ENCODE data around the gene ZW10.
A peak's percentile ranks its signal among the peaks of the same experiment; 100 is the strongest.
"Not testable (repeated sequence)": the region's sequence is repeated elsewhere in the genome, so short reads cannot be mapped to it uniquely, and the experiment has no call there.

ZW10 gene

DNA sequence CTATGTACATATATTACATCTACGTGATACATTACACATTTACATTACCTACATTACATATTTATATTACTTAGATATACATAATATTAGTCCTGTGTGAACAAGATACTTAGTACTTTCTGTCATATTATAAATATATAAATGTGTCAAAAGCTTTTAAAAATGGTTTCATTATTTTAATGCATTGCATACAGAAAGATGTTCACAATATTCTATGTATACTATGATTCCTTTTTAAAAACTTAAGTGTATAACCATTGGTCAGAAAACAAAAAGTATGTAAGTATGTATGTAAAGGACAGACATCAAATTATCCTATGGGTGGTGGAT is 647 bp upstream of the ZW10 start:
- H2AFZ ChIP-seq (ENCODE audit: low read depth, low read length): peak overlapping the region; percentile 89
- TF ChIP-seq EZH2phosphoT487 (IDR thresholded peaks at IDR 0.05; ENCODE audit: low read depth) (no peak), CTCF (IDR thresholded peaks at IDR 0.05; ENCODE audit: low read depth, low read length) (no peak)
- H4K20me1 ChIP-seq (ENCODE audit: insufficient read depth, low read length): no peaks in the 10 kb centered on the region
- H3K9ac ChIP-seq (ENCODE audit: low read length): peak overlapping the region; percentile 70
- H3K36me3 ChIP-seq (replicated peaks; ENCODE audit: low read depth, low read length): no peaks in the 10 kb centered on the region
- H3K79me2 ChIP-seq (ENCODE audit: low read length): peaks cover 23% of the 10 kb centered on the region
- peak overlapping the region; percentile 89 for H3K4me3 ChIP-seq (ENCODE audit: low read length)
- peak overlapping the region; percentile 48 for H3K4me2 ChIP-seq (ENCODE audit: low read length)
- no peaks in the 10 kb centered on the region for H3K27me3 ChIP-seq (ENCODE audit: low read depth, low read length)
- no peaks in the 10 kb centered on the region for H3K9me3 ChIP-seq (ENCODE audit: insufficient read depth, low read length)
- no peak overlapping the region for H3K27ac ChIP-seq (ENCODE audit: low read length)
- peaks cover 19% of the 10 kb centered on the region for H3K4me1 ChIP-seq (ENCODE audit: low read length)

- peak overlapping the region; percentile 72; the same call in 1 of the 2 replicates for H2AFZ ChIP-seq (ENCODE audit: low read depth, low read length)
- TF ChIP-seq EZH2phosphoT487 (IDR thresholded peaks at IDR 0.05; ENCODE audit: low read depth) (no peak), CTCF (IDR thresholded peaks at IDR 0.05; ENCODE audit: low read depth, low read length) (no peak)
- peak overlapping the region; percentile 89 for H3K4me3 ChIP-seq (ENCODE audit: low read length)
Observed at GRCh38 chr11:113773092-113773415, 438 bp downstream of the ZW10 start.

GRCh38 chr11:113771964-113772363 is 1.5 kb downstream of the ZW10 start:
- H3K4me1 ChIP-seq (ENCODE audit: low read length): peaks cover 19% of the 10 kb centered on the region
- H3K27ac ChIP-seq (ENCODE audit: low read length): no peak overlapping the region
- peaks cover 15% of the 10 kb centered on the region for H3K36me3 ChIP-seq (replicated peaks; ENCODE audit: low read depth, low read length)
- no peak overlapping the region for H2AFZ ChIP-seq (ENCODE audit: low read depth, low read length)
- H3K27me3 ChIP-seq (ENCODE audit: low read depth, low read length): no peaks in the 10 kb centered on the region
- peaks cover 23% of the 10 kb centered on the region for H3K79me2 ChIP-seq (ENCODE audit: low read length)
- H3K4me2 ChIP-seq (ENCODE audit: low read length): peak overlapping the region; percentile 60; the same call in 1 of the 2 replicates
- no peaks in the 10 kb centered on the region for H4K20me1 ChIP-seq (ENCODE audit: insufficient read depth, low read length)
- TF ChIP-seq EZH2phosphoT487 (IDR thresholded peaks at IDR 0.05; ENCODE audit: low read depth) (no peak), CTCF (IDR thresholded peaks at IDR 0.05; ENCODE audit: low read depth, low read length) (no peak)
- H3K9me3 ChIP-seq (ENCODE audit: insufficient read depth, low read length): no peaks in the 10 kb centered on the region
- H3K4me3 ChIP-seq (ENCODE audit: low read length): no peak overlapping the region
- H3K9ac ChIP-seq (ENCODE audit: low read length): no peak overlapping the region

More at GRCh38 chr11:113773092-113773415, 438 bp downstream of the ZW10 start:
- Histone ChIP-seq H3K27me3 (ENCODE audit: low read depth, low read length) (no peaks in the 10 kb centered on the region), H3K9me3 (ENCODE audit: insufficient read depth, low read length) (no peaks in the 10 kb centered on the region), H4K20me1 (ENCODE audit: insufficient read depth, low read length) (no peaks in the 10 kb centered on the region), H3K9ac (ENCODE audit: low read length) (peak overlapping the region; percentile 89), H3K4me2 (ENCODE audit: low read length) (peak overlapping the region; percentile 60), H3K36me3 (replicated peaks; ENCODE audit: low read depth, low read length) (peaks cover 7% of the 10 kb centered on the region), H3K4me1 (ENCODE audit: low read length) (peaks cover 19% of the 10 kb centered on the region), H3K79me2 (ENCODE audit: low read length) (peaks cover 23% of the 10 kb centered on the region), H3K27ac (ENCODE audit: low read length) (no peak overlapping the region)

DNA sequence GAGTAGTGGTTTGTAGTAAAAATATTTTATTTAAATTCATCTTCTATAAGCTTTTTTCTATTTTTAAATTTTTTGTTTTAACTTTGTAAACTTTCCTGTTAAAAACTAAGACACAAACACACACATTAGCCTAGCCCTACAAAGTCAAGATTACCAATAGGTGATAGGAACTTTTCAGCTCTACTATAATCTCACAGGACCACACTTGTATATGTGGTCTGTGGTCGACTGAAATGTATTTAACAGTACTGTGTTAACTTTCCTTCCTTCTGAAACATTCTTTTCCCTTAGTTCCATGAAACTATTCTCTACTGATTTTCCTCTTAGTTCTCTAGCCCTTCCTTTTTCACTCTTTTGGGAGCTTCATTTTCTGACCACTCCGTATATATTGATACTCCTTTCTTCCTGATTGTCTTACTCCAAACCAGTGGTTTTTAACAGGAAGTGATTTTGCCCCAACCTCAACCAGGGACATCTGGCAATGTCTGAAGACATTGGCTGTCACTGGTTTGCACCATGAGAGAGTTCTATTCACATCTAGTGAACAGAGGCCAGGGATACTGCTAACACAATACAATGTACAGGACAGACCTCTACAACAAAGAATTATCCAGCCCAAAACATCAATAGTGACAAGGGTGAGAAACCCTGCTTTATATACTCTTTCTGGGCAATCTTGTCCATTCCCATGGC is 8.8 kb downstream of the ZW10 start:
- H3K79me2 ChIP-seq (ENCODE audit: low read length): peaks cover 10% of the 10 kb centered on the region
- H3K36me3 ChIP-seq (replicated peaks; ENCODE audit: low read depth, low read length): peaks cover 22% of the 10 kb centered on the region
- no peak overlapping the region for H3K4me2 ChIP-seq (ENCODE audit: low read length)
- H3K27me3 ChIP-seq (ENCODE audit: low read depth, low read length): no peaks in the 10 kb centered on the region
- H3K9ac ChIP-seq (ENCODE audit: low read length): no peak overlapping the region
- H4K20me1 ChIP-seq (ENCODE audit: insufficient read depth, low read length): no peaks in the 10 kb centered on the region; the same call in 1 of the 2 replicates
- H3K4me1 ChIP-seq (ENCODE audit: low read length): no peaks in the 10 kb centered on the region
- no peak overlapping the region for H2AFZ ChIP-seq (ENCODE audit: low read depth, low read length)
- TF ChIP-seq EZH2phosphoT487 (IDR thresholded peaks at IDR 0.05; ENCODE audit: low read depth): no peak
- no peak for TF ChIP-seq CTCF (IDR thresholded peaks at IDR 0.05; ENCODE audit: low read depth, low read length)
- no peak overlapping the region for H3K4me3 ChIP-seq (ENCODE audit: low read length)
- H3K9me3 ChIP-seq (ENCODE audit: insufficient read depth, low read length): no peaks in the 10 kb centered on the region
- no peak overlapping the region for H3K27ac ChIP-seq (ENCODE audit: low read length)

- peaks cover 19% of the 10 kb centered on the region for H3K36me3 ChIP-seq (replicated peaks; ENCODE audit: low read depth, low read length)
- not testable (repeated sequence) for H3K9me3 ChIP-seq (ENCODE audit: insufficient read depth, low read length); H3K79me2 ChIP-seq (ENCODE audit: low read length); H3K27me3 ChIP-seq (ENCODE audit: low read depth, low read length); H3K9ac ChIP-seq (ENCODE audit: low read length); H4K20me1 ChIP-seq (ENCODE audit: insufficient read depth, low read length); H3K27ac ChIP-seq (ENCODE audit: low read length); H3K4me1 ChIP-seq (ENCODE audit: low read length); H3K4me2 ChIP-seq (ENCODE audit: low read length); H2AFZ ChIP-seq (ENCODE audit: low read depth, low read length); H3K4me3 ChIP-seq (ENCODE audit: low read length)
Observed at GRCh38 chr11:113763040-113763439, 10.5 kb downstream of the ZW10 start.
